ENCODE data around the gene CLIP2. TPM values are rescaled to one million over a fixed set of nuclear protein-coding genes. Genes with fewer than 3 reads are reported as not detected.
"Not testable (repeated sequence)": the region's sequence is repeated elsewhere in the genome, so short reads cannot be mapped to it uniquely, and the experiment has no call there.

The CLIP2 gene
- total RNA-seq, 4 donors from 2014 or later, result 5.6 to 20.8 (median 10.2) TPM

DNA sequence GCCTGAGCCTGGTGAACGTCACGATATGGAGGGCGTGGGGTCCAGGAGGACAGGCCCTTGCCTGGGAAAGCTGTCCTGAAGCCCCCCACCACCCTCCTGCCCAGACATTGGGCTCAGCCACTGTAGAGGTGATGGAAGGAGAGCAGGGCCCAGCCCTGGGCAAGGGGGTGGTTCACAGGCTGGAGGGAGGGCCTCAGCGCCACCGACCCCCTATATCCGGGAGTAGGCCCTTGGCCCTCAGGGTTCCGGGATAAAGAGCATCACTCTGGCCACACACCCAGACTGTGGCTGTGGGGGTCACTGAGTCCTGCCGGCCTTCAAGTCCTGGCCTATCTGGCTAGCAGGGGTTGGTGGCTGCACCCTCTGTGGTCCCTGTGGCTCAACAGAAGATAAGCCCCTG is 109.2 kb downstream of the CLIP2 start:
- H3K4me3 ChIP-seq, result no peak overlapping the region
- intact Hi-C loops (cut with DNase I), result no loop called here
- H3K27me3 ChIP-seq, result no peaks in the 10 kb centered on the region
- no peaks in the 10 kb centered on the region for H3K9me3 ChIP-seq
- WGBS, 2 donors, result 93 to 100% methylated on average over 3 of the region's 8 CpGs
- no peak for TF ChIP-seq CTCF (IDR thresholded peaks at IDR 0.05)
- TF ChIP-seq POLR2A (IDR thresholded peaks at IDR 0.05), result no peak
- no peak overlapping the region for H3K27ac ChIP-seq
- DNase-seq, result no peak
- peaks cover 0 to 3% (median 0%) of the 10 kb centered on the region in 3 donors for H3K4me1 ChIP-seq
- H3K36me3 ChIP-seq, result peaks cover 5 to 67% (median 16%) of the 10 kb centered on the region in 3 donors

DNA sequence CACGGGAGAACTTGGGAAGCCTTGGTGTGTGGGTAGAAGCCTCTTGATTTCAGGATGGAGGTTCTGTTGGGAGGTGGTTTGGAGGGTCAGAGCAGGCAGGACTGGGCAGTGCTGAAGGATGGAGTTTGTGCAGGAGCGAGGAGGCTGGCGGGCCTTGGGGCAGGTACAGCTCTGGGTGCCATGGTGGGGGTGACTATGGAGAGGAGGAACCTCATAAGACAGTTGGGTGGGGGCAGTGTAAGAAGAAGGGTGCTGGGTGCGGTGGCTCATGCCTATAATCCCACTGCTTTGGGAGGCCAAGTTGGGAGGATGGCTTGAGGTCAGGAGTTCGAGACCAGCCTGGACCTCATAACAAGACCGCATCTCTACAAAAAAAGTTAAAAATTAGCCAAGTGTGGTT is 109.8 kb downstream of the CLIP2 start:
- no peak for DNase-seq
- no peak overlapping the region for H3K27ac ChIP-seq
- TF ChIP-seq POLR2A (IDR thresholded peaks at IDR 0.05), result no peak
- no peak for TF ChIP-seq CTCF (IDR thresholded peaks at IDR 0.05)
- H3K36me3 ChIP-seq, result peaks cover 5 to 73% (median 16%) of the 10 kb centered on the region in 3 donors
- H3K4me3 ChIP-seq, result no peak overlapping the region
- WGBS, 2 donors, result 98% methylated on average over 5 of the region's 6 CpGs
- H3K9me3 ChIP-seq, result no peaks in the 10 kb centered on the region
- H3K4me1 ChIP-seq, result no peaks in the 10 kb centered on the region
- intact Hi-C loops (cut with DNase I), result no loop called here
- no peaks in the 10 kb centered on the region for H3K27me3 ChIP-seq

DNA sequence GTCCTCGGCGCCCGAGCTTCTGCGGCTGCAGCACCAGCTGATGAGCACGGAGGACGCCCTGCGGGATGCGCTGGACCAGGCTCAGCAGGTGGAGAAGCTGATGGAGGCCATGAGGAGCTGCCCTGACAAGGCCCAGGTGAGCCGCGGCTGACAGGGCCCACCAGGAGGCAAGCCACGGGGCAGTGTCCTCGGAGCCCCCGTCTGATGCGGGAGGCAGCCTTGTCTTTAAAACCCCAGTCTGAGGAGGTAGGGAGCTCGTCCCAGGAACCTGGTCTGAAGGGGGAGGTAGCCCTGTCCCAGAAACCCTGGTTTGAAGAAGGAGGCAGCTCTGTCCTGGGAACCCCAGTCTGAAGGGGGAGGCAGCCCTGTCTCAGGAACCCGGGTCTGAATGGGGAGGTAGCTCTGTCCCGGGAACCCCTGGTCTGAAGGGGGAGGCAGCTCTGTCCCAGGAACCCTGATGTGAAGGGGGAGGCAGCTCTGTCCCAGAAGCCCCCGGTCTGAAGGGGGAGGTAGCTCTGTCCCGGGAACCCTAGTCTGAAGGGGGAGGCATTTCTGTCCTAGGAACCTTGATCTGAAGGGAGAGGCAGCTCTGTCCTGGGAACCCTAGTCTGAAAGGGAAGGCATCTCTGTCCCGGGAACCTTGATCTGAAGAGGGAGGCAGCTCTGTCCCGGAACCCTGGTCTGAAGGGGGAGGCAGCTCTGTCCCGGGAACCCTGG is 111.4 kb downstream of the CLIP2 start:
- H3K9me3 ChIP-seq, result no peaks in the 10 kb centered on the region
- no peaks in the 10 kb centered on the region for H3K4me1 ChIP-seq
- TF ChIP-seq POLR2A (IDR thresholded peaks at IDR 0.05), result no peak
- TF ChIP-seq CTCF (IDR thresholded peaks at IDR 0.05), result no peak
- DNase-seq, result no peak
- no peak overlapping the region for H3K27ac ChIP-seq
- intact Hi-C loops (cut with DNase I), result loop anchor here (5.0 kb wide), 1 partner anchor 333 kb away; no protein-coding TSS in a partner anchor
- peaks cover 5 to 82% (median 16%) of the 10 kb centered on the region in 3 donors for H3K36me3 ChIP-seq
- no peaks in the 10 kb centered on the region for H3K27me3 ChIP-seq
- WGBS, 2 donors, result 76% methylated on average over 4 of the region's 22 CpGs; no CpG with 5 or more reads in 1 of the 2 donors
- H3K4me3 ChIP-seq, result no peak overlapping the region

DNA sequence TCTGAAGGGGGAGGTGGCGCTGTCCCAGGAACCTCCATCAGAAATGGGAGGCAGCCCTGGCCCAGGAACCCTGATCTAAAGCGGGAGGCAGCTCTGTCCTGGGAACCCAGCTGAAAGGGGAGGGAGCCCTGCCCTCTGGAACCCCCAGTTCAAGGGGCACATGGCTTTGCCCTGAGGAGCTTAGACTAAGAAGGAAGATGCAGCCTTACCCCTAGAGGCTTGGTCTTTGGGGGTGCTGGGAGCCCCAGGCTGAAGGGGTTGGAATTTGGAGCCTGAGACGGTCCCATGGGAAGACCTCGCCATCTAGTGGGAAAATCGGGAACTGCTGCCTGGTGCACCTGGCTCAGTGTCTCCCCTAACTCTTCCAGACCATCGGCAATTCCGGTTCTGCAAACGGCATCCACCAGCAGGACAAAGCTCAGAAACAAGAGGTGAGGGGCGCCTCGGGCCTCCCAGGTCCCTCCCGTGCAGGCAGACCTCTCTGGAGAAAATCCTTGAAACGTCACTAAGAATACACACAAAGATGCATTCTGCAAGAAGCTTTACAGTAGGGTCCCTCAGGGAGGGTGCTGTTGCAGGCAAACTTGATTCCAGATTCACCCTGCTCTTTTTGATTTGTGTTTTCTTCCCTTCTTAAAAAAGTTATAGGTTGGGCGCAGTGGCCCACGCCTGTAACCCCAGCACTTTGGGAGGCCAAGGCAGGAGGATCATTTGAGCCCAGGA is 112.1 kb downstream of the CLIP2 start:
- no peaks in the 10 kb centered on the region for H3K9me3 ChIP-seq
- no peak for DNase-seq
- H3K27ac ChIP-seq, result no peak overlapping the region
- WGBS, 2 donors, result 33 to 63% methylated on average over 4 to 10 of the region's 14 CpGs
- intact Hi-C loops (cut with DNase I), result loop anchor here (5.0 kb wide), 1 partner anchor 334 kb away; no protein-coding TSS in a partner anchor
- no peak overlapping the region for H3K4me3 ChIP-seq
- peaks cover 5 to 75% (median 16%) of the 10 kb centered on the region in 3 donors for H3K36me3 ChIP-seq
- no peaks in the 10 kb centered on the region for H3K27me3 ChIP-seq
- no peaks in the 10 kb centered on the region for H3K4me1 ChIP-seq
- TF ChIP-seq CTCF (IDR thresholded peaks at IDR 0.05), result peak; percentile 88 to 98 (median 94)
- no peak for TF ChIP-seq POLR2A (IDR thresholded peaks at IDR 0.05)

- not testable (repeated sequence) for H3K4me1 ChIP-seq, H3K9me3 ChIP-seq, DNase-seq, H3K4me3 ChIP-seq, H3K27ac ChIP-seq, H3K27me3 ChIP-seq
- H3K36me3 ChIP-seq, result peaks cover 0 to 61% (median 16%) of the 10 kb centered on the region in 3 donors
- 91 to 93% methylated on average over 2 to 3 of the region's 3 CpGs for WGBS, 2 donors
- intact Hi-C loops (cut with DNase I), result loop anchor here (5.0 kb wide), 1 partner anchor 335 kb away; no protein-coding TSS in a partner anchor
These were observed 113.5 kb downstream of the CLIP2 start for GRCh38 chr7:74402668-74403067.

Data from esophagus squamous epithelium (tissue), 5 donors.